Cardiac fibroblast (primary cell): ENCODE data around the gene ADAMTS17.

Experiments used
- DNase-seq, 2 donors: peaks; one replicate each; pipeline versions ENCODE4 v3.0.0 to v3.0.0-alpha.2; 2010; ENCODE audit warnings: low read depth in 2 of 2
- H3K4me3 ChIP-seq, 2 donors: replicated peaks in 1 of 2; 1 replicate in 1 of 2; 2 replicates in 1 of 2; pipeline ENCODE4 v1.5.1; 2011; ENCODE audit warnings: low read depth in 2 of 2, low read length in 2 of 2, mild to moderate bottlenecking in 2 of 2, moderate library complexity in 1 of 2
- CTCF ChIP-seq: IDR thresholded peaks from one replicate; pipeline ENCODE4 v1.5.1; 2011; ENCODE audit warnings: low read depth, mild to moderate bottlenecking, low read length, inconsistent platforms

ADAMTS17 gene

DNA sequence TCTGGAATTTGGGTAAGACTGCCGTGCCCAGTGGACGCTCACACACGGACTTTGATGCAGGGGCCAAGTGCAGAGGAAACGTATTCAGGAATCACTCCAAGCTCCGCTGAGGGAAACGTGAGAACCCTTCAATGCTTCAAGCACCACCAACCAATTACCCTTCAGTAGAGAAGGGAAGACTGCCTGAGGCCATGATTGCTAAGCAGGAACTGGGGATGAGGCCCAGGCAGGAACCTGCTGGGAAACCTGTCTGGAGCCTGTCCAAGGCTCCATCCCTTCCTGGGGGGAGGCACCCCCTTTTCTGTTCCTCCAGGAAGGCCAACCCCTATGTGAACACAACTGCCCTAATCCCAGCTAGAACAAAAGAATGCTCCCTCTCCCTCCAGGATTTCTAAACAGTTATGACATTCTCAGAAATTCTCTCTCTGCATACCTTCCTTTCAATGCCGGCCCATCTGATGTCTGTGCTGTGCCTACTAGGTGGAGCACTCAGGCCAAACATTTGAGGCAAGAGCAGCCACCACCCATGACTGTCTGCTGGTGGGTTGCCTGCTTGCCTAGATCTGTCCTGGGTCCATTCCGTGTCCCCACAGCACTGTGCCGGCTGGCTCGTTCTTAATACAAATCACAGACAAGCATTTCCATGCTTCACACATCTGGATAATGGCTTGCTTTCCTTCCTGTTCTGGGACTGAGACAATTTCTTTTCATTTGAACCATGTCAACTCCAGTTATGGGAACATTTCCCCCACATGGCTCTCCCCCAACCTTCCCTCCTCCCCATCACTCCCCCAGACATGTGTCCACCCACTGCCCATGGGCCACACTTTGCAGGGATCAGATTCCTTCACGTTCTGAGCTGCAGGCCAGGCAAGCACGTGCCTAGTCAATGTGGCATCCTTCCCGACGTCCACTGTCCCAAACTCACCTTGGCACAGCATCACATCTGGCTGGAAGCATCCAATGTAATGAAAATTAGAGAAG, 149.4 kb downstream of the ADAMTS17 start:
- TF ChIP-seq CTCF = no peak
- no peak overlapping the region for H3K4me3 ChIP-seq
- no peak for DNase-seq

DNA sequence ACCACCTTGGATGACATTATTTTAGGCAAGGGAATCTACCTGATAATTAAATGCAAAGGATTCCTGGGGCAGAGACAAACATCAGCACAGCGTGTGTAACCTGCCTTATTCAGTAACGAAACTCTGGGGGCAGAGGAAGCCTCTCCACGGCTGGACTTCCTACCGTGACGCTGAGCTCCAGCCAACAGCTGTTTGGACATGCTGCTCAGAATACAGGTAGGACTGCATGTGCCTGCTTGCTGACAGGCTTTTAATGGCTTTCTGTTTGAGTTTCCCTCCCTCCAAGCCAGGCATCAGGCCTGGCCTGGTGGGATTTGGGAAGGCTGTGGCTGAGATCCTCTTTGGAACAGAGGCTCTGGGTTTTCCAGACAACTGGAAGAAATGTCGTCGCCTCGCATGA, 150.6 kb downstream of the ADAMTS17 start:
- no peak for DNase-seq
- TF ChIP-seq CTCF = no peak
- no peak overlapping the region for H3K4me3 ChIP-seq

- DNase-seq = no peak
- TF ChIP-seq CTCF = no peak
- H3K4me3 ChIP-seq = no peak overlapping the region
Measured at GRCh38 chr15:100190675-100191074, 151.1 kb downstream of the ADAMTS17 start.

- TF ChIP-seq CTCF = no peak
- DNase-seq = no peak
- no peak overlapping the region for H3K4me3 ChIP-seq
Measured at GRCh38 chr15:100189849-100190248, 151.9 kb downstream of the ADAMTS17 start.

DNA sequence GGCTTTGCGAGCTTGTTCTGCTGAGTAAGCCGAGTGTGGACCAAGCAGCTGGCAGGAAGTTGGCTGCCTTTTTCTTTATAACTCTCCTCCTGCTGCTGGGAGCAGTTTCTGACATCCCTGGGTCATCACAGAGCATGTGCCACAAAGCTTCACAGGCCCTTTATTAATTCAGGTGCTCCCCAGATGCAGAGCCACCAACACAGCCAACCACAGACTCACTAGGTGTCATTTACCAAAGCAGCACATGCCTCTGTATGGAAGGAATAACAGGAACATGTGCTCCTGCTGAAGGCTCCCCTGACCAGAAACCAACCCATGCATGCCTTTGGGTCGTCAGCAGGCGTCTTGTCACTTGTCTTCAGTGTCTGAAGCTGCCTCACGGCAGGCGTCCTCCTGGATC, 152.5 kb downstream of the ADAMTS17 start:
- TF ChIP-seq CTCF = no peak
- no peak for DNase-seq
- H3K4me3 ChIP-seq = no peak overlapping the region

DNA sequence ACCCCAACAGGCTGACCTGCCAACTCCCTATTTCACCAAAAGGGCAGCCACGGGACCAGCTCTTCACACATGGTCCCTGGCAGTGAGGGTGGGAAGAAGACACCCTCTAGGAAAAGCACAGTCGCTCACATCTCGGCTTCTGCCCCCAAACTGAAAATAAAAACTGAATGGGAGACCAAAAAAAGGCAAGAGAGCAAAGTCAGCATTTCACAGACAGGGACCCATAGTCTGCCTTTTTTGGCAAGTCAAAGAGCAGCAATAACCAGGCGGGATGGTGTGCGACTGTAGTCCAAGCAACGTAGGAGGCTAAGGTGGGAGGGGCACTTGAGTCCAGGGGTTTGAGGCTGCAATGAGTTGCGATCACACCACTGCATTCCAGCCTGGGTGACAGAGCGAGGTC, 154.1 kb downstream of the ADAMTS17 start:
- no peak for DNase-seq
- no peak for TF ChIP-seq CTCF
- no peak overlapping the region for H3K4me3 ChIP-seq

DNA sequence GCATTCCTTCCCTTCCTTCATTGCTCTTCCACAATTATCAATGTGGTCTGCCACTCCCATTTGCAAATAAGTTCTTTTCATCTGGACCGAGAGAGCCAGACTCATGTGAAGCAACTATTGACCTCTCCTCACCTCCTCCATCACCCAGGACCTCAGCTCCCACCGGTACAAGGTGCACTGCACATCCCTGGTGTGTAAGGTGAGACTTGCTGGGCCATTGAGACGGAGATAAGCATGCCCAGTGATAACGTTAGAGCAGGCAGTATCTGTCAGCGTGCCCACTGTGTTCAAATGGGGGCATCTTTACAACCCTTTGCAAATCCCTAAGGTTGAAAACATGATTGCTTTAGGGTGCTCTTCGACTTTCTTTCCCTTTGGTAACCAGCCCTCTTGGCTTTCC, 154.8 kb downstream of the ADAMTS17 start:
- no peak for DNase-seq
- H3K4me3 ChIP-seq = no peak overlapping the region
- no peak for TF ChIP-seq CTCF
